Endodermal cell (in vitro differentiated cells): ENCODE data around the gene MAPT. TPM values are rescaled to one million over a fixed set of nuclear protein-coding genes. Genes with fewer than 3 reads are reported as not detected.
A peak's percentile ranks its signal among the peaks of the same experiment; 100 is the strongest.

Experiments used
- DNase-seq: peaks from one replicate; pipeline ENCODE4 v3.0.0-alpha.2; 2017
- H3K27ac ChIP-seq: 2 replicates; pipeline ENCODE4 v1.5.1; 2013; ENCODE audit warnings: mild to moderate bottlenecking, low read depth, low read length, moderate library complexity
- H3K27me3 ChIP-seq: 2 replicates; pipeline ENCODE4 v1.6.1; 2013; ENCODE audit warnings: mild to moderate bottlenecking, low read length, moderate library complexity; ENCODE audit not compliant: insufficient read depth, control insufficient read depth, poor library complexity, severe bottlenecking
- H3K36me3 ChIP-seq: 2 replicates; pipeline ENCODE4 v1.7.0; 2013; ENCODE audit warnings: mild to moderate bottlenecking, low read length, moderate library complexity; ENCODE audit not compliant: control insufficient read depth, insufficient read depth
- H3K4me1 ChIP-seq: one replicate; pipeline ENCODE4 v1.7.0; 2013; ENCODE audit warnings: low read length; ENCODE audit not compliant: control insufficient read depth, insufficient read depth
- H3K4me3 ChIP-seq: 2 replicates; pipeline ENCODE4 v1.5.1; 2013; ENCODE audit warnings: mild to moderate bottlenecking, low read length, moderate library complexity
- H3K9ac ChIP-seq: 2 replicates; pipeline ENCODE4 v1.6.1; 2013; ENCODE audit warnings: mild to moderate bottlenecking, low read length, moderate library complexity; ENCODE audit not compliant: poor library complexity, severe bottlenecking; ENCODE audit errors: extremely low read depth
- H3K9me3 ChIP-seq: 2 replicates; pipeline ENCODE4 v1.6.1; 2013; ENCODE audit warnings: mild to moderate bottlenecking, low read length, moderate library complexity; ENCODE audit not compliant: control insufficient read depth
- H3K27ac Mint-ChIP-seq: 2 replicates; pipeline ENCODE4 v1.8.0; 2020; ENCODE audit warnings: mixed read lengths
- H3K27me3 Mint-ChIP-seq: 2 replicates; pipeline ENCODE4 v1.8.0; 2021; ENCODE audit warnings: mild to moderate bottlenecking, mixed read lengths; ENCODE audit not compliant: insufficient read depth
- H3K36me3 Mint-ChIP-seq: 2 replicates; pipeline ENCODE4 v1.8.0; 2020; ENCODE audit warnings: low read depth, mixed read lengths
- H3K4me1 Mint-ChIP-seq: 2 replicates; pipeline ENCODE4 v1.8.0; 2020; ENCODE audit warnings: mixed read lengths
- H3K4me3 Mint-ChIP-seq: 2 replicates; pipeline ENCODE4 v1.8.0; 2020; ENCODE audit warnings: mild to moderate bottlenecking, moderate library complexity, mixed read lengths
- H3K9me3 Mint-ChIP-seq: 2 replicates; pipeline ENCODE4 v1.8.0; 2020; ENCODE audit warnings: mild to moderate bottlenecking, mixed read lengths
- WGBS, 2 experiments: methylation state at CpG; one replicate each; pipeline versions ENCODE4 v1.1.5 to v1.1.7; 2013; ENCODE audit warnings: missing lambda C conversion rate in 2 of 2, mixed read lengths in 1 of 2; ENCODE audit not compliant: insufficient coverage in 1 of 2, insufficient read length in 1 of 2; 5-methylcytosine and 5-hydroxymethylcytosine counted together
- total RNA-seq, 2 donors: library from RNA; stranded (reverse); fragmentation: NEBNext Ultra II Directional in 1 of 2; extraction: Animal tissue kit (Norgen Biotek cat#: 25700) in 1 of 2; gene quantifications; 2 replicates in 1 of 2; 3 replicates in 1 of 2; pipeline ENCODE4 v1.2.1, GENCODE V29; 2021
- TF ChIP-seq, protein P1 (sequence below): fragments of 200-600 bp; sonication (generic); conservative IDR thresholded peaks from 2 replicates; pipeline ENCODE4 v1.5.0; 2021; ENCODE audit warnings: antibody characterized with exemption, mild to moderate bottlenecking

Gene MAPT
- total RNA-seq, 2 donors from 2014 or later: 0.69 to 0.73 TPM

DNA sequence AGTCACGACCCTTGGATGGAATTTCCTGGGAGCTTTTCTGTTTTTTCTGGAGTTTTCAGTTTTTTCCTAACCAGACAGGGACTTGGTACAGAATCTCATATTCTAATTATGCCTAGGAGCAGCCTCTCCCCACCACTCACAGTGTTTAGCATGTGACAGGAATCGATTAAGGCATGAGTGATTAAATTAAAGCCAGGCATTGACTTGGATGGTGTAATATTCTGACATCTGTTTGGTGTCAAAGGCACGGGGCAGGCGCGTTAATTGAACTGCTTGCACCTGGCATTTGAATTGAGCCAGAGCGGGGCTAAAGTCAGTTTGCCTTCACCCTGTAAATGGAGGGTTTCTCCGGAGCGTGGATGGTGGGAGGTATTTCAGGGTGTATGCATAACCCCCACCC, 11.9 kb downstream of the MAPT start:
- H3K4me1 Mint-ChIP-seq: no peaks in the 10 kb centered on the region

DNA sequence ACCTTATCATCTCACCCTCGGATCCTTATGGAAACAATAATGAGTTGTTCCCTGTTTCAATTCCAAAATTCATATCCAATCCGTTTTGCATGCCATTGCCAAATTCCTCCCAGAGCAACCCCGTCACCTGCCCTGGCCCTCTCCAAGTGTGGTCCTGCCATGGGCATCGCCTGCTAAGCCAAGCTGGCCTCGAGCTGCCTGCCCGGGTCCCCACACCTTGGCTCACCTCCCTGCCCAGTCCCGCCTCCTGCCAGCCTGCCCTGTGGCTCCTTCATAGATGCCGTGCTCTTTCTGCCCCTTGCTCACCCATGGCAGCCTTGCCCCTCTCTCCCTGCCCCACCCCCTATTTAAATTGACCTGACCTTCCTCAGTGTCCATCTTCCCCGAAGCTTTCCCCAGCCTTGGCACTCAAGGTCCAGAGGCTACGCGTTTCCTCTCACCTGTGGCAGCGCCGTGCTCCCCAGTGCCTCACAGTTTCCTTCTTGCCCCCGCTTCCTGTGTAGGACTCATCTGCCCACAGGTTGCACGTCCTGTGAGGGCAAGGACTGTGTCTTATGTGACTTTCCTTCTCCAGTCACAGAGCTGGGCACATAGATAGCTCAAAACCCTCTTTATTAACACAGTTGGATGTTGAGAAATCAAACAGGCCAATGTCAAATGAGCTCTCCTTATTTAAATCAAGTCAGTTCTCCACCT, 12.7 kb downstream of the MAPT start:
- Histone ChIP-seq H3K4me3 (no peak overlapping the region), H3K27ac (no peak overlapping the region), H3K4me1 (no peaks in the 10 kb centered on the region), H3K27me3 (peaks cover 16% of the 10 kb centered on the region), H3K9me3 (peaks cover 2% of the 10 kb centered on the region), H3K9ac (no peak overlapping the region), H3K36me3 (no peaks in the 10 kb centered on the region)
- no peaks in the 10 kb centered on the region for H3K36me3 Mint-ChIP-seq
- H3K27me3 Mint-ChIP-seq: peaks cover 35% of the 10 kb centered on the region
- WGBS, 2 experiments: 90% methylated on average over 8 to 15 of the region's 15 CpGs
- no peak for DNase-seq
- peaks cover 2% of the 10 kb centered on the region for H3K9me3 Mint-ChIP-seq
- no peak overlapping the region for H3K4me3 Mint-ChIP-seq
- no peaks in the 10 kb centered on the region for H3K4me1 Mint-ChIP-seq
- TF ChIP-seq, protein P1, sequence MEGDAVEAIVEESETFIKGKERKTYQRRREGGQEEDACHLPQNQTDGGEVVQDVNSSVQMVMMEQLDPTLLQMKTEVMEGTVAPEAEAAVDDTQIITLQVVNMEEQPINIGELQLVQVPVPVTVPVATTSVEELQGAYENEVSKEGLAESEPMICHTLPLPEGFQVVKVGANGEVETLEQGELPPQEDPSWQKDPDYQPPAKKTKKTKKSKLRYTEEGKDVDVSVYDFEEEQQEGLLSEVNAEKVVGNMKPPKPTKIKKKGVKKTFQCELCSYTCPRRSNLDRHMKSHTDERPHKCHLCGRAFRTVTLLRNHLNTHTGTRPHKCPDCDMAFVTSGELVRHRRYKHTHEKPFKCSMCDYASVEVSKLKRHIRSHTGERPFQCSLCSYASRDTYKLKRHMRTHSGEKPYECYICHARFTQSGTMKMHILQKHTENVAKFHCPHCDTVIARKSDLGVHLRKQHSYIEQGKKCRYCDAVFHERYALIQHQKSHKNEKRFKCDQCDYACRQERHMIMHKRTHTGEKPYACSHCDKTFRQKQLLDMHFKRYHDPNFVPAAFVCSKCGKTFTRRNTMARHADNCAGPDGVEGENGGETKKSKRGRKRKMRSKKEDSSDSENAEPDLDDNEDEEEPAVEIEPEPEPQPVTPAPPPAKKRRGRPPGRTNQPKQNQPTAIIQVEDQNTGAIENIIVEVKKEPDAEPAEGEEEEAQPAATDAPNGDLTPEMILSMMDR: no peak
- no peak overlapping the region for H3K27ac Mint-ChIP-seq

More for the DNA sequence above, 11.9 kb downstream of the MAPT start:
- Mint-ChIP-seq H3K9me3 (no peaks in the 10 kb centered on the region), H3K4me3 (no peak overlapping the region), H3K27me3 (peaks cover 41% of the 10 kb centered on the region), H3K27ac (no peak overlapping the region), H3K36me3 (no peaks in the 10 kb centered on the region)
- no peaks in the 10 kb centered on the region for H3K36me3 ChIP-seq
- H3K27ac ChIP-seq: peak overlapping the region; percentile 24
- peaks cover 24% of the 10 kb centered on the region for H3K27me3 ChIP-seq
- H3K9me3 ChIP-seq: no peaks in the 10 kb centered on the region
- no peak for DNase-seq
- no peak overlapping the region for H3K4me3 ChIP-seq
- TF ChIP-seq, protein P1: no peak
- WGBS, 2 experiments: 85 to 88% methylated on average over 7 to 8 of the region's 8 CpGs
- no peaks in the 10 kb centered on the region for H3K4me1 ChIP-seq
- no peak overlapping the region for H3K9ac ChIP-seq

DNA sequence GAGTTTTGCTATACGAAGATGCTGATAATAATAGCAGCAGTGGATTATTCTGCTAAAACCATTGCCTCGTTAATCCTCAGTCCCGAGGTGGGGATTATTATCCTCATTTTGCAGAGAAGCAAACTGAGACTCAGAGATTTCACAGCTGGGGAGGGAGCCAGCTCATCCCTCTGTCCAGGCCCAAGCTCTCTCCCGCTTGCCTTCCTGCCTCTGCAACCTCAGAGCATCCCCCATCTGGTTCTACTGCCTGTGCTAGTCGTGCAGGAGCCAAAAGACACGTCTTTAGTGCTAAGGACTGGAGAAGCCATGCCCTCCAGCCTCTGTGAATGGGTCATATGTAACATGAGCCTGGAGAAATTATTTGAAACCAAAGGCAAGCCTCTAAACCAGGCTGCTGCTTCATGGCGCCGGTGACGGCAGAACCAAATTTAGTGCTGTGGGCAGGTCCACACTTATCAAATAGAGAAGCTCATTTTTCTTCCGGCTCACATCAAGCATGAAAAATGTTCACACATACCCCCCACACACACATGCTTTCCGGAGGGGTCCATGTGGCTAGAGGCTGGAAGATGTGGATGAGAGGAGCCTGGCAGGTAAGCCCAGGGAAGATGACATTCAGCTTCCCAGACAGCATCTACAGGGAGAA, 13.5 kb downstream of the MAPT start:
- Histone ChIP-seq H3K36me3 (no peaks in the 10 kb centered on the region), H3K27ac (no peak overlapping the region), H3K9me3 (peaks cover 10% of the 10 kb centered on the region), H3K4me1 (no peaks in the 10 kb centered on the region), H3K9ac (no peak overlapping the region), H3K27me3 (peaks cover 10% of the 10 kb centered on the region), H3K4me3 (no peak overlapping the region)
- no peak for DNase-seq
- TF ChIP-seq, protein P1: no peak
- WGBS, 2 experiments: 85 to 87% methylated on average over 8 to 11 of the region's 11 CpGs
- Mint-ChIP-seq H3K27me3 (peaks cover 31% of the 10 kb centered on the region), H3K4me1 (no peaks in the 10 kb centered on the region), H3K27ac (no peak overlapping the region), H3K4me3 (no peak overlapping the region), H3K9me3 (peaks cover 9% of the 10 kb centered on the region), H3K36me3 (no peaks in the 10 kb centered on the region)
